Activated CD4-positive, alpha-beta T cell treated with anti-CD3 and anti-CD28 coated beads, Interleukin-2, Interleukin-4, amounts not matched to agents 100 ng/mL and 50 ng/mL, durations not matched to agents 16 hours and 8 hours (primary cell): Measurements from ENCODE around the gene PBX1.

Source experiments
- DNase-seq: peaks from one replicate; pipeline ENCODE4 v3.0.0-alpha.2; 2020; ENCODE audit warnings: low spot score

The PBX1 gene

GRCh38 chr1:164876398-164877116 is 317.6 kb downstream of the PBX1 start:
- DNase-seq = no peak

- DNase-seq = no peak
Measured at GRCh38 chr1:164880199-164880598, 321.2 kb downstream of the PBX1 start.

- no peak for DNase-seq
Measured at GRCh38 chr1:164880644-164881043, 321.7 kb downstream of the PBX1 start.

- no peak for DNase-seq
Measured at GRCh38 chr1:164885311-164885710, 326.3 kb downstream of the PBX1 start.

GRCh38 chr1:164886101-164886500 is 327.1 kb downstream of the PBX1 start:
- no peak for DNase-seq

GRCh38 chr1:164891615-164892014 is 332.6 kb downstream of the PBX1 start:
- no peak for DNase-seq

- DNase-seq = no peak
Measured at GRCh38 chr1:164895026-164895912, 336.3 kb downstream of the PBX1 start.

- no peak for DNase-seq
Measured at GRCh38 chr1:164901031-164901430, 342.0 kb downstream of the PBX1 start.
